A549 (cell line): ENCODE results near the gene RHAG. TPM values are rescaled to one million over a fixed set of nuclear protein-coding genes. Genes with fewer than 3 reads are reported as not detected.

Experiments used
- ATAC-seq, 2 experiments: fragments of 200-7000 bp in 1 of 2; fragments of >200 bp in 1 of 2; cut with Nextera tagmentation in 1 of 2; cut with Tn5 transposase in 1 of 2; 3 replicates each; pipeline versions ENCODE4 v1.8.0 to v1.9.1; 2018 to 2020; ENCODE audit warnings: mild to moderate bottlenecking in 1 of 2, moderate library complexity in 1 of 2
- CTCF ChIA-PET: fragments of 300-600 bp; sonication (Branson Sonifier 250); formaldehyde crosslinking; extraction: SDS; loops from one replicate; lab custom pipeline; 2021; ENCODE audit warnings: antibody characterized with exemption, inconsistent platforms; lab: Yijun Ruan, JAX
- POLR2A ChIA-PET: fragments of 350-600 bp; formaldehyde crosslinking; extraction: SDS; loops from one replicate; lab custom pipeline; 2021; ENCODE audit warnings: antibody characterized with exemption, inconsistent platforms; lab: Yijun Ruan, JAX
- DNase-seq, 2 experiments: peaks; one replicate each; pipeline versions ENCODE4 v3.0.0 to v3.0.0-alpha.2; 2011 to 2016; ENCODE audit warnings: low read depth in 1 of 2, low spot score in 1 of 2
- FAIRE-seq: peaks from 2 replicates; lab custom pipeline; 2011; peaks lifted over from hg19 to GRCh38; lab: Jason Lieb, UNC
- H3K27ac ChIP-seq, 2 experiments: fragments of >200 bp; sonication (Bioruptor Twin); formaldehyde crosslinking; 3 replicates each; pipeline ENCODE4 v1.5.1; 2016 to 2017
- H3K4me1 ChIP-seq: fragments of >200 bp; sonication (Bioruptor Twin); formaldehyde crosslinking; 3 replicates; pipeline ENCODE4 v1.6.1; 2016
- H3K4me2 ChIP-seq: fragments of >200 bp; sonication (Bioruptor Twin); formaldehyde crosslinking; 3 replicates; pipeline ENCODE4 v1.6.1; 2016
- H3K4me3 ChIP-seq: fragments of >200 bp; sonication (Bioruptor Twin); formaldehyde crosslinking; 3 replicates; pipeline ENCODE4 v1.5.1; 2016
- H3K9me3 ChIP-seq: fragments of >200 bp; sonication (Bioruptor Twin); formaldehyde crosslinking; 3 replicates; pipeline ENCODE4 v1.6.1; 2016
- BHLHE40 ChIP-seq: IDR thresholded peaks from 2 replicates; pipeline ENCODE4 v1.6.1; 2012; ENCODE audit warnings: low read depth, low read length, inconsistent platforms
- CBX8 ChIP-seq: fragments of 200-600 bp; sonication (generic); IDR thresholded peaks from 2 replicates; pipeline ENCODE4 v1.6.1; 2016
- EHMT2 ChIP-seq: fragments of 200-600 bp; sonication (generic); IDR thresholded peaks from 2 replicates; pipeline ENCODE4 v1.6.1; 2016; ENCODE audit warnings: antibody characterized with exemption, low read depth, mild to moderate bottlenecking, moderate library complexity
- ESRRA ChIP-seq: fragments of 150-350 bp; IDR thresholded peaks from 2 replicates; pipeline ENCODE4 v1.6.1; 2014; ENCODE audit warnings: mild to moderate bottlenecking, low read length, borderline replicate concordance
- FOSL2 ChIP-seq, 2 experiments: fragments of 450-650 bp in 1 of 2; fragments of >200 bp in 1 of 2; sonication (Bioruptor Twin) in 1 of 2; formaldehyde crosslinking; IDR thresholded peaks; 2 replicates each; pipeline versions ENCODE4 v1.5.0 to v1.6.1; 2016 to 2020; ENCODE audit warnings: mild to moderate bottlenecking in 1 of 2, moderate library complexity in 1 of 2
- FOXS1 ChIP-seq: fragments of 250-450 bp; sonication (Bioruptor Pico); IDR thresholded peaks from 2 replicates; pipeline ENCODE4 v1.5.0; 2020; ENCODE audit warnings: mild to moderate bottlenecking, moderate library complexity
- HDAC2 ChIP-seq: fragments of 200-600 bp; sonication (generic); IDR thresholded peaks from 2 replicates; pipeline ENCODE4 v1.6.1; 2016
- HOXA7 ChIP-seq: fragments of 250-450 bp; sonication (Bioruptor Pico); IDR thresholded peaks from 2 replicates; pipeline ENCODE4 v1.5.0; 2020; ENCODE audit warnings: mild to moderate bottlenecking, moderate library complexity
- HOXB13 ChIP-seq: fragments of 250-450 bp; sonication (Bioruptor Pico); IDR thresholded peaks from 2 replicates; pipeline ENCODE4 v1.5.0; 2020; ENCODE audit warnings: low read depth, mild to moderate bottlenecking, moderate library complexity
- JUNB ChIP-seq: fragments of >200 bp; sonication (Bioruptor Twin); formaldehyde crosslinking; IDR thresholded peaks from 2 replicates; pipeline ENCODE4 v1.6.1; 2016
- KDM5A ChIP-seq: fragments of 200-600 bp; sonication (generic); IDR thresholded peaks from 2 replicates; pipeline ENCODE4 v1.6.1; 2016; ENCODE audit warnings: antibody characterized with exemption, mild to moderate bottlenecking
- NPAS2 ChIP-seq: fragments of 250-450 bp; sonication (Bioruptor Pico); IDR thresholded peaks from 2 replicates; pipeline ENCODE4 v1.8.0; 2022; ENCODE audit warnings: mild to moderate bottlenecking, moderate library complexity, borderline replicate concordance
- SMC3 ChIP-seq: fragments of >200 bp; sonication (Bioruptor Twin); formaldehyde crosslinking; IDR thresholded peaks from 3 replicates; pipeline ENCODE4 v1.6.1; 2018; ENCODE audit warnings: inconsistent platforms
- TFCP2L1 ChIP-seq: fragments of 250-450 bp; sonication (Bioruptor Pico); IDR thresholded peaks from 2 replicates; pipeline ENCODE4 v1.5.0; 2021; ENCODE audit warnings: mild to moderate bottlenecking
- TP53 ChIP-seq: fragments of 250-450 bp; sonication (Bioruptor Pico); IDR thresholded peaks from 2 replicates; pipeline ENCODE4 v1.5.0; 2021; ENCODE audit warnings: mild to moderate bottlenecking, moderate library complexity
- ZC3H11A ChIP-seq: fragments of 450-650 bp; IDR thresholded peaks from 2 replicates; pipeline ENCODE4 v1.6.1; 2014; ENCODE audit warnings: antibody characterized with exemption, mild to moderate bottlenecking
- ZFP36 ChIP-seq: fragments of 450-650 bp; IDR thresholded peaks from 2 replicates; pipeline ENCODE4 v1.6.1; 2014; ENCODE audit warnings: borderline replicate concordance; ENCODE audit not compliant: partially characterized antibody
- WGBS: methylation state at CpG from one replicate; pipeline ENCODE4 v1.1.6; 2017; ENCODE audit errors: missing lambda C conversion rate; 5-methylcytosine and 5-hydroxymethylcytosine counted together
- polyA minus RNA-seq: library from RNA; depleted of rRNA, polyadenylated mRNA; stranded (reverse); fragments of >200 nt; gene quantifications from 2 replicates; pipeline ENCODE4 v1.2.3, GENCODE V29; 2011; rRNA and poly(A)+ RNA removed
- polyA plus RNA-seq, 4 experiments: library from polyadenylated mRNA; depleted of rRNA in 3 of 4; stranded (reverse); fragments of >200 nt; fragmentation: RNase III in 1 of 4; extraction: RNeasy Plus Mini Kit Qiagen cat#74134 plus additional on column Dnase treatment in 1 of 4; gene quantifications; 2 replicates in 3 of 4; 3 replicates in 1 of 4; pipeline ENCODE4 v1.2.3, GENCODE V29; 2011 to 2017
- TF ChIP-seq, protein P1 (sequence below): fragments of 200-600 bp; sonication (generic); IDR thresholded peaks from 2 replicates; pipeline ENCODE4 v1.6.1; 2016; ENCODE audit warnings: antibody characterized with exemption, mild to moderate bottlenecking, moderate library complexity
- TF ChIP-seq, protein P2 (sequence below): fragments of 250-450 bp; sonication (Bioruptor Pico); IDR thresholded peaks from 2 replicates; pipeline ENCODE4 v1.5.0; 2020; ENCODE audit warnings: low read depth, mild to moderate bottlenecking, moderate library complexity

The RHAG gene
- polyA plus RNA-seq (2011; rRNA removed) (0.05 and 0.11 TPM in 2 replicates), polyA plus RNA-seq (2017; fragmentation: RNase III; extraction: RNeasy Plus Mini Kit Qiagen cat#74134 plus additional on column Dnase treatment) (0.10 TPM in 1 of 3 replicates, not detected in the others), polyA minus RNA-seq (not detected in 2 replicates)
- 0.01 and 0.04 TPM in 2 replicates for polyA plus RNA-seq (2012; cell fraction: cytosol; rRNA removed)
- polyA plus RNA-seq (2012; cell fraction: nucleus; rRNA removed), result not detected in 2 replicates

DNA sequence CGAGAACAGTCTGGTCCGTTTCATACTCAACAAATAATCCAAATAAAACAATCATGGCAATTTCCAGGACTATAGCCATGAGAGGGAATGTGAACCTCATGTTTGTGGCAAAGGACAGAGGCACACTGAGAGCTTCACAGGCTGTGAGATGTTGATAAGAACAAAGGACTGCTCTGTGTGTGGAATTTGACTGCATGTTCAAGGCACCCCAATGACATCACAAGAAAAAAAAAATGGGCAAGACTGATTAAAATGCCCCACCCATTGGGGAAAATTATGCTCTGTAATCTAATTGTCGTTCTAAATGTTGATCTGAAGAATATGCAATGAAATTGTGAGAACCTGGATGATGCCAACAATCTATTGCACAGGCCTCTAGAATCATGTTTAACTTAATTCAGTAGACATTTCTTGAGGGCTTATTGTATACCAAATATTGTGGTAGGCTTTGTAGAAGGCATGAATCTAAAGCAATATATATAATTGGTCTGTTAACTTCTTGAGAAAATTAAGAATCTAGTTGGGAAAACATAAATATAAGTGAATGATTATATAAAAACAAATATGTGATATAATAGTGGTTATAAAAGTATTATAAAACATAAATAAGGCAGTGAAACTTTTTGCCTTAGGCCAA, at the start of gene RHAG:
RHAG (minus strand) TSS at position 127 of the 637 bp plus-strand sequence; CDS start at position 100, 27 bp downstream.
- no peak for ATAC-seq

GRCh38 chr6:49676671-49677281, 40.1 kb upstream of the RHAG start:
- no peak overlapping the region; a peak in 1 of 6 replicates for H3K27ac ChIP-seq
- FAIRE-seq (no peak), DNase-seq (peak in 1 of 2 experiments; percentile 2), ATAC-seq (peak in 1 of 2 experiments; percentile 73; a peak in 2 of 6 replicates)
- H3K4me2 ChIP-seq, result peak overlapping the region; percentile 10; the same call in 2 of the 3 replicates
- no peak for TF ChIP-seq FOSL2 (IDR thresholded peaks at IDR 0.05)
- TF ChIP-seq FOSL2 (CRISPR knock-in tag; IDR thresholded peaks at IDR 0.05), result peak; percentile 27; the same call in 1 of the 2 replicates
- no peak for TF ChIP-seq TFCP2L1 (CRISPR knock-in tag)
- TF ChIP-seq, protein P1, sequence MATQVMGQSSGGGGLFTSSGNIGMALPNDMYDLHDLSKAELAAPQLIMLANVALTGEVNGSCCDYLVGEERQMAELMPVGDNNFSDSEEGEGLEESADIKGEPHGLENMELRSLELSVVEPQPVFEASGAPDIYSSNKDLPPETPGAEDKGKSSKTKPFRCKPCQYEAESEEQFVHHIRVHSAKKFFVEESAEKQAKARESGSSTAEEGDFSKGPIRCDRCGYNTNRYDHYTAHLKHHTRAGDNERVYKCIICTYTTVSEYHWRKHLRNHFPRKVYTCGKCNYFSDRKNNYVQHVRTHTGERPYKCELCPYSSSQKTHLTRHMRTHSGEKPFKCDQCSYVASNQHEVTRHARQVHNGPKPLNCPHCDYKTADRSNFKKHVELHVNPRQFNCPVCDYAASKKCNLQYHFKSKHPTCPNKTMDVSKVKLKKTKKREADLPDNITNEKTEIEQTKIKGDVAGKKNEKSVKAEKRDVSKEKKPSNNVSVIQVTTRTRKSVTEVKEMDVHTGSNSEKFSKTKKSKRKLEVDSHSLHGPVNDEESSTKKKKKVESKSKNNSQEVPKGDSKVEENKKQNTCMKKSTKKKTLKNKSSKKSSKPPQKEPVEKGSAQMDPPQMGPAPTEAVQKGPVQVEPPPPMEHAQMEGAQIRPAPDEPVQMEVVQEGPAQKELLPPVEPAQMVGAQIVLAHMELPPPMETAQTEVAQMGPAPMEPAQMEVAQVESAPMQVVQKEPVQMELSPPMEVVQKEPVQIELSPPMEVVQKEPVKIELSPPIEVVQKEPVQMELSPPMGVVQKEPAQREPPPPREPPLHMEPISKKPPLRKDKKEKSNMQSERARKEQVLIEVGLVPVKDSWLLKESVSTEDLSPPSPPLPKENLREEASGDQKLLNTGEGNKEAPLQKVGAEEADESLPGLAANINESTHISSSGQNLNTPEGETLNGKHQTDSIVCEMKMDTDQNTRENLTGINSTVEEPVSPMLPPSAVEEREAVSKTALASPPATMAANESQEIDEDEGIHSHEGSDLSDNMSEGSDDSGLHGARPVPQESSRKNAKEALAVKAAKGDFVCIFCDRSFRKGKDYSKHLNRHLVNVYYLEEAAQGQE, result no peak
- TF ChIP-seq HOXB13, result no peak
- TF ChIP-seq CBX8, result no peak
- TF ChIP-seq SMC3, result no peak
- TF ChIP-seq, protein P2, sequence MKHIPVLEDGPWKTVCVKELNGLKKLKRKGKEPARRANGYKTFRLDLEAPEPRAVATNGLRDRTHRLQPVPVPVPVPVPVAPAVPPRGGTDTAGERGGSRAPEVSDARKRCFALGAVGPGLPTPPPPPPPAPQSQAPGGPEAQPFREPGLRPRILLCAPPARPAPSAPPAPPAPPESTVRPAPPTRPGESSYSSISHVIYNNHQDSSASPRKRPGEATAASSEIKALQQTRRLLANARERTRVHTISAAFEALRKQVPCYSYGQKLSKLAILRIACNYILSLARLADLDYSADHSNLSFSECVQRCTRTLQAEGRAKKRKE (CRISPR knock-in tag), result no peak
- no peaks in the 10 kb centered on the region for H3K9me3 ChIP-seq
- no peaks in the 10 kb centered on the region for H3K4me1 ChIP-seq
- ChIA-PET CTCF (interaction anchor here (1.1 to 1.7 kb wide), 2 partner anchors 21 to 54 kb away, joined by 3 read pairs; no protein-coding TSS in a partner anchor), POLR2A (no interaction called here)
- H3K4me3 ChIP-seq, result no peak overlapping the region
- 17% methylated on average over 4 of the region's 4 CpGs for WGBS

More for the DNA sequence above, at the start of gene RHAG:
- ChIA-PET CTCF (interaction anchor here (2.4 kb wide), 1 partner anchor 14 kb away, joined by 10 read pairs; no protein-coding TSS in a partner anchor), POLR2A (no interaction called here)
- Histone ChIP-seq H3K4me1 (no peaks in the 10 kb centered on the region), H3K4me2 (no peak within 1 kb of the TSS), H3K4me3 (no peak within 1 kb of the TSS), H3K27ac (no peak within 1 kb of the TSS), H3K9me3 (no peaks in the 10 kb centered on the region)
- no peak for TF ChIP-seq HOXB13
- FAIRE-seq (no peak), DNase-seq (no peak)
- WGBS, result 32% methylated on average over 3 of the region's 3 CpGs

GRCh38 chr6:49675816-49676215, 39.2 kb upstream of the RHAG start:
- 78% methylated on average over 1 of the region's 1 CpG for WGBS
- H3K4me1 ChIP-seq, result no peaks in the 10 kb centered on the region
- DNase-seq (no peak), ATAC-seq (no peak), FAIRE-seq (no peak)
- no peak overlapping the region for H3K27ac ChIP-seq
- POLR2A ChIA-PET, result no interaction called here
- CTCF ChIA-PET, result no interaction called here
- no peak overlapping the region for H3K4me3 ChIP-seq
- H3K9me3 ChIP-seq, result no peaks in the 10 kb centered on the region
- no peak overlapping the region for H3K4me2 ChIP-seq
- no peak for TF ChIP-seq ZC3H11A
- no peak for TF ChIP-seq EHMT2
- TF ChIP-seq KDM5A, result no peak
- no peak for TF ChIP-seq TP53 (CRISPR knock-in tag)
- no peak for TF ChIP-seq HOXA7 (CRISPR knock-in tag)
- TF ChIP-seq, protein P2 (CRISPR knock-in tag), result no peak
- no peak for TF ChIP-seq ZFP36
- no peak for TF ChIP-seq FOXS1 (CRISPR knock-in tag)
- TF ChIP-seq, protein P1, result no peak
- no peak for TF ChIP-seq ESRRA
- TF ChIP-seq HDAC2, result no peak
- no peak for TF ChIP-seq BHLHE40
- TF ChIP-seq CBX8, result no peak
- no peak for TF ChIP-seq JUNB
- TF ChIP-seq NPAS2 (CRISPR knock-in tag), result no peak
